NCI-H1048 (cell line): ENCODE data around the gene COL5A3.
"Not testable (repeated sequence)": the region's sequence is repeated elsewhere in the genome, so short reads cannot be mapped to it uniquely, and the experiment has no call there.

Source experiments
- DNase-seq: peaks from one replicate; lab custom pipeline; 2025; lab: John Stamatoyannopoulos, UW

COL5A3 gene

DNA sequence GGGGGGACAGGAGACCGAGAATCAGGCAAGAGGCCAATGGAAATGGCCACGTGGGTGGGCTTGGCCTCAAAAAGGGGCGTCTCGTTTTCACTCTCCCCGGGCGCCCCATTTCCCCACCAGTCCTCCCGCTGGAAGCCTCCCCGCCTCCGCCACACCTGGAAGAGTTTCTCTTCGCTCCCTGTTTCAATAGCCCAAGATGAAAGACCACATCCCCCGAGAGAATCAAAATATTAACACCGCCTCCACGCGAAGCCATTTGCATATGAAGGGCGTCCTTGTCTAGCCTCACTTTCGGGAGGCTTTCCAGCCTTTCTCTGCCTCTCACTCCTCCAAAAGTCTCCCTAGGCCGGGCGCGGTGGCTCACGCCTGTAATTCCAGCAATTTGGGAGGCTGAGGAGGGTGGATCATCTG is 73.3 kb downstream of the COL5A3 start:
- no peak for DNase-seq

DNA sequence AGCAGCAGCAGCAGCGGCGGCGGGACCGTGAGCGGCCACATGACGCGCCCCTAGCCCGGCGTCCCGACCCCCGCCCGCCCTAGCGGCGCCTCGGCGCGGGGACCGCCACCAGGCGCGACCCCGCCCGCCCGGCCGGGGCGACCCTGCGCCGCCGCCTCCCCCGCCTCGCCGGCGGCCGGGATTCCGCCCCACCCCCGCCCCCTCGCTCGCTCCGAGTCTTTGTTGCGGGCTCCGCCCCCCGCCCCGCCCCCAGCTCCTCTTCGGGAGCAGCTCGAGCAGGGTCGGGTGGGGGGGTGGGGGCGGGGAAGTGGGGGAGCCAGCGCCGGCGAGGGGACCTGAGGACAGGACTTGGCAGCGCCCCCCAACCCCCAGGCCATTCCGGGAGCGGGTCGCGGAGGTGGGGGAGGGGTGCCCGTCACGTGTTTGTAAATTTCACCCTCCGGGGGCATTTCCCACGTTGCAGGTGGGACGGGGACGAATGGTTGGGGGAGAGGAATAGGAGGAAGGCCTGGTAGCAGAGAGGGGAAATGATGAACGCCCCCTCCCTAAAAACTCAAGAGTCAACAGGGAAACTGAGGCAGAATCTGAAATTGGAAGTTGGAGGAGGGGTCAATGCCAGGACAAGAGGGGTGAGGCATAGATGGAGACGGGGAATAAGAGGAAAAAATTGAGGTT is 73.8 kb downstream of the COL5A3 start, which contains the start of gene OLFM2:
Gene OLFM2 (minus strand): TSS at position 190 of the 675 bp plus-strand sequence. CDS start 149 bp downstream, at position 41.
- peak; percentile 33 for DNase-seq

DNA sequence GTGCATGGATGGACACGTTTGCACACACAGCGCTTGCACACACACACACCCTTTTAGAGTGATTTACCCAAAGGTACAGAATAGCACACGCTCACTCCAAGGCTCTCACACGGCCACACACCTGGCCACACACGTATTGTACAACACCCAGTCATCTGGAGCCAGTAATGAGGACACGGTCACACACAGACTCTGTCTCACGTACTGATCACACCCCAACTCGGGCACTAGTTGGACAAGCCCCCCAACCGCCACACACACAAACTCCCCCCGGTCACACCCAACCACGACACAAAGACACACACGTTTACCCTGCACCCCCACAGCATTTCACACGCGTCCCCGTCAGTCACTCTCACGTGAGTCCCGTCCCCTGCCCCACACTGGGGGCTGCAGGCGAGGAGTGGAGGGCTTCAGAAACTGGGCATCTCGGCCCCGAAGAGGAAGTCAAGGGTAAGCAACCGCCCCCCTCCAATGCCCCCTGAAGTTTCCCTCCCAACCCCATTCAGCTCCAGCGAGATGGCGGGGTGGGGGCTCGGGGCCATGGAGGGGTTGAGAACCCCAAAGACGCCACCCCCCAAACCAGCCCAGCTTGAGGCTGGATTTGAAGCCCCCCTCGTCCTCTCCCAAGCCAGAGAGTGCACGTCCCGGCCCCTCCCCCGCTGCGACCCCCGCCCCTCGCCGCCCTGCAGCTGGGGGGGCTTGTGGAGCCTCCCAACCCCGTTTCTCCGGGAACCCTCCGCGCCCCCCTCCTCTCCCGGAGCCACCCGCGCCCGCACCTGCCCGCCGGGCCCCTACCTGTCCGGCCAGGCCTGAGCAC is 74.6 kb downstream of the COL5A3 start:
- no peak for DNase-seq

DNA sequence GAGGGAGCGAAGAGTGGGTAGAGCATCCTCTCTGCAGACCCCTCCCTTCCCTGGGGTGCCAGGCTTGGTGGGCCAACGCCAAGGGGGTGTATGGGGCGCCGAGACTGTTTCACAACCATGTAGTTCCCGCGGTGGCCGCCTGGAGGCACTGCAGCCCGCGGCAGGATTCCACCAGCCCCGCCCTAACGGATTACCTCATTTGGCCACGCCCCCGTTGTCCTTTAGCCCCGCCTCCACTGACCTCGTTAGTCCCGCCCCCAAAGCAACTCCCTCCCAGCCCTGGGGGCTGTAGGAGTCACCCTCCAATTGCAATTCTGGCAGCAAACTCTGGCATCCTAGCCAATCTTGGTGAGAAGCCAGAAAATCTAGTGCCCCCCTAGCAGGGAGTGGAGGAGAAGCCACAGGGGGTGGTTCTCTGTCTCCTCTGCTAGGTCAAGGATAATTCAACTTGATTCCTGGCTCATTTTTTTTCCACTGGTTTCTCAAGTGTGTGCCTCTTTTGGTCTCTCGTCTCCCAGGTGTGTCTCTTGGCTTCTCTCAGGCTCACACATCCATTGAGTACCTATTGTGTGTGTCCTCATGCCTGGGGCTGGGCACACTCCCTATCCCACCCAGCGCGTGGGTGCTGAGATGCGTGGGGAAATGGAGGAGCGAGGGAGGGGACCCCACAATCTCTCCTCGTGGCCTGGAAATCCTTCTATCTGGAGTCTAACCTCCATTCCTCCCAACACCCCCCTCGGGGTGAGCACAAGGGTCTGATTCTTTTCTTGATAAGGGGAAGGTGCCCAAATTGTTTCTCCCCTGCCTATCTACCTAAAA is 76.0 kb downstream of the COL5A3 start:
- DNase-seq, result peak; percentile 65

DNA sequence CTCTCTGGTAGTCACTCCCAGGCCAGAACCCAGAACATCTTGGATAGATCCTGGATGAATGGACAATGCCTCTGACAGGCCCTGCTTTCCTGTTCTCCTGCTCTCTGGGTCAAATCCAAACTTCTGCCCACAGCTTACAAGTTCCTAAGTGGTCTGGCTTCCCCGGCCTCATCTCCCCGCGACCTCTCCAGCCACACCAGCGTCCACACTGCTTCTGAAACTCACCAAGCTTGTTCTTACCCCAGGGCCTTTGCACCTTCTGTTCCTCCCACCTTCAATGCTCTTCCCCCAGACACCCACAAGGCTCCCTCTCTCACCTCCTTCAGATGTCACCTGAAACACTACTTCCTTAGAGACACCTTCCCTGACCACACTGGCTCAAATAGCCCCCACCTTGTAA is 77.5 kb downstream of the COL5A3 start:
- DNase-seq, result no peak

DNA sequence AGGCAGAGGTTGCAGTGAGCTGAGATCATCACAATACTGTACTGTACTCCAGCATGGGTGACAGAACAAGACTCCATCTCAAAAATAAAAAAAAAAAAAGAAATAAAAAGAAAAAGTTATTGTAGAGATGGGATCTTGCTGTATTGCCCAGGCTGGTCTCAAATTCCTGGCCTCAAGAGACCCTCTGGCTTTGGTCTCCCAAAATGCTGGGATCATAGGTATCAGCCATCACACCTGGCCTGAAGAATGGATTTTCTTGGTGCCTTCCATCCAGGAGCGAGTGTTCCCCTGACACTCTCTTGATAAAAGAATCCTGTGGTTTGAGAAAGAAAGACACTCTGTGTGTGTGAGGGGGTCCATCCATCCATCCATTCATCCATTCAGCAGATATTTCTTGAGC is 78.7 kb downstream of the COL5A3 start:
- no peak for DNase-seq

DNA sequence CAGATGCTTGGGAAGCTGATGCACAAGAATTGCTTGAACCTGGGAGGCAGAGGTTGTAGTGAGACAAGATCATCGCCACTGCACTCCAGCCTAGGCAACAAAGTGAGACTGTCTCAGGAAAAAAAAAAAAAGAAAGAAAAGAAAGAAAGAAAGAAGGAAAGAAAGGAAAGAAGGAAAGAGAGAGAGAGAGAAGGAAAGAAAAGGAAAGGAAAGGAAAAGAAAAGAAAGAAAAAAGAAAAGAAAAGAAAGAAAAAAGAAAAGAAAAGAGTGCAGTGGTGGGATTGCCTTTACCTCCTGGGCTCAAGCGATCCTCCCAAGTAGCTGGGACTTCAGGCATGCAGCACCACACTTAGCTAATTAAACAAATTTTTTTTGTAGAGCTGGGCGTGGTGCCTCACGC is 86.9 kb downstream of the COL5A3 start:
- no peak for DNase-seq

DNA sequence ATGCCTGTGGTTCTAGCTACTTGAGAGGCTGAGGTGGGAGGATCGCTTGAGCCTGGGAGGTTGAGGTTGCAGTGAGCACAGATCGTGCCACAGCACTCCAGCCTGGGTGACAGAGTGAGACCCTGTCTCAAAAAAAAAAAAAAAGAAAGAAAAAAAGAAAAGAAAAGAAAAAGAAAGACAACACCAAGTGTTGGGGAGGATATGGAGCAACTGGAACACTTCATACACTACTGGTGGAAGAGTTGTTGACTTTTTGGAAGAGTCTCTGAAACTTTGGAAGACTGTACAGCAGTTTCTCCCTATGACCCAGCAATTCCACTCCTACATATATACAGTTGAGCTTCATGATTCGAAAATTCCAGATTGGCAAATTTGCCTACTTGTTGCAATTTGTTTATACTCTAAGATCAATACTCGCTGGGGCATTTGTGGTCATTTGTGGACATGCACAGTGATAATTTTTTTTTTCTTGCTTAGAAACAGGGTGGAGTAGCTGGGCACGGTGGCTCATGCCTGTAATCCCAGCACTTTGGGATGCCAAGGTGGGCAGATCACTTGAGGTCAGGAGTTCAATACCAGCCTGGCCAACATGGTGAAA is 87.4 kb downstream of the COL5A3 start:
- not testable (repeated sequence) for DNase-seq

DNA sequence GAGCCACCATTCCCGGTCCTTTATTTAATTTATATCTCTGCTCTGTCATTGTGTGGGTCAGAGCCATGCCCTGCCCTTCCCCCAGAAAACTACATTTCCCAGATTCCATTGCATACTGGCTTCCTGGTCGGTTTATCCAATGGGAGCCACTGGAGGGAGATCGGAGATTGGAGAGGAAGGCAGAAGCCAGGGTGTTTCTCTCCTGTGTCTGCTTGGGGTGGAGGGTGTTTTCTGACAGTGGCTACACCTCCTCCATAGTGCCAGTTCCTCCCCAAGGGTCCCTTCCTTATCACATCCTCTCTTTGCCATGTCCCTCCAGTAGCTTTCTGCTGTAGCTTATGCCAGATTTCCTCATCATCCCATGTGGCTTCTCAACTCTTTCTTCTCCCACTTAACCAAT is 93.0 kb downstream of the COL5A3 start:
- DNase-seq, result no peak

DNA sequence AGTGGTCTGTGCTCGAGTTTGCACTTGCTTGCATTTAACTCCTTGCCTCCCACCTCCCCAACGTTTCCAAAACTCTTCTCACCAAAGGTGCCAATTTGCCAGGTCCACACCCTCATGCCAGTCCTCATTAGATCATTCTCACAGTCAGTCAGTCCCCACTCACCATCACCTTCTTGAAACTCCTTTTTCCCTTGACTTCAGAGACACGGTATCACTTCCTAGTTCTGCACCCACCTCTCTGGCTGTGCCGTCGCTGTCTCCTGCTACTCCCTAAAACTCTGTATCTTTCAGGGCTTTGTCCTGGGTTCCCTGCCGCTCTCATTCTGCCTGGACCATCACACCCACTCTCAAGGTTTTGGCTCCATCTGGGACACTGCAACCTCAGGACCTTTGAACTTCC is 93.6 kb downstream of the COL5A3 start:
- DNase-seq, result no peak

DNA sequence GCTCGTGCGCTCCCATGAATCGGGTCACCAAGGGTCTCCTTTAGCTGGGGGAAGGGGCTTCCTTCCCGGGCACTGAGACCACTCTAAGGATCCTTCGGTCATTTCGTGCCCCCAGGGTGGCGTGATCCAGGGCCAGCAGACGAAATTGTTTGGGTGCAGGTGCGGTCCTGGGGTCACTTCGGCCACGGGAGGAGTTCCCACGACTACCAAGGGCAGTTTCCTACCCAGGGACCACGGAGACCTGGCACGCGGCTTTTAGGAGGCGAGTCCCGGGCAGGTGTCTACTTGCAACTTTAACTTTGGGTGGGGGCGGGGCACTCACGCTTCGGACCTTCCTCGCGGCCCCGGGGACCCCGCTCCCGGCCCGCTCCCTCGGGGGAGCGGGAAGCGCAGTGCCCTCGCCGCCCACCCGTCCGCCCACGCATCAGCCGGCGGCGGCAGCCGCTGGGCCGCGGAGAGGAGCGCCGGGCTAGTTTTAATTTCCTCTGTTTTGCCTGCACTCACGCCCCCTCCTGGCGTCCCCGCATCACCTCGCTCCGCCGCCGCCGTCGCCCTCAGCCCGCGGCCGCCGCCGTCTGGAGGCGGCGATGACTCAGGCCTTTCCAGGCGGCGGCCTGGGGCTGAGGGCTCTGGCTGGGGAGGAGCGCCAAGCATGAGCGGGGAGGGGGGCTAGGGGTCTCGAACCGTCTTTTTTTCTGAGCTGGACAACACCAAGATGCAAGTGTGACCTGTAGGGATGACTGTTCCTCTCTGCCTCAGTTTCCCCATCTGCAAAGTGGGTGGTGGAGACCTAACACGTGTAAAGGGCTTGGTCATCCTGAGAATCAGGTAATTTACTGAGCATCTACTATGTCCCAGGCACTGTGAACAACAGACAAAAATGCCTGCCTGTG is 95.7 kb downstream of the COL5A3 start:
- DNase-seq, result peak; percentile 66

DNA sequence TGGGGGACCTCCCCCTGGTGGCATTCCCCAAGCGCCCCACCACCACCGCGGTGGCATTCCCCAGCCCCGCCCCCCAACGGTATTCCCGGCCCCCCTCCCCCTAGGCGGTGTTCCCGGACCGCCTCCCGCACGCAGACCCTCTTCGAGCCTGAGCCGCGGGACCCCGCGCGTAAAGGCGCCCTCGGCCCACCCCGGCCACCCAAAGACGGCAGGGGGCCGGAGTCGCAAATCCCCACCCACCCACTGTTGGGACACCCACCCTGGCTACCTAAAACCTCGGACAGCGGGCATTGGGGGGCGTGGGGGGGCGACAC is 96.3 kb downstream of the COL5A3 start:
- DNase-seq, result no peak

DNA sequence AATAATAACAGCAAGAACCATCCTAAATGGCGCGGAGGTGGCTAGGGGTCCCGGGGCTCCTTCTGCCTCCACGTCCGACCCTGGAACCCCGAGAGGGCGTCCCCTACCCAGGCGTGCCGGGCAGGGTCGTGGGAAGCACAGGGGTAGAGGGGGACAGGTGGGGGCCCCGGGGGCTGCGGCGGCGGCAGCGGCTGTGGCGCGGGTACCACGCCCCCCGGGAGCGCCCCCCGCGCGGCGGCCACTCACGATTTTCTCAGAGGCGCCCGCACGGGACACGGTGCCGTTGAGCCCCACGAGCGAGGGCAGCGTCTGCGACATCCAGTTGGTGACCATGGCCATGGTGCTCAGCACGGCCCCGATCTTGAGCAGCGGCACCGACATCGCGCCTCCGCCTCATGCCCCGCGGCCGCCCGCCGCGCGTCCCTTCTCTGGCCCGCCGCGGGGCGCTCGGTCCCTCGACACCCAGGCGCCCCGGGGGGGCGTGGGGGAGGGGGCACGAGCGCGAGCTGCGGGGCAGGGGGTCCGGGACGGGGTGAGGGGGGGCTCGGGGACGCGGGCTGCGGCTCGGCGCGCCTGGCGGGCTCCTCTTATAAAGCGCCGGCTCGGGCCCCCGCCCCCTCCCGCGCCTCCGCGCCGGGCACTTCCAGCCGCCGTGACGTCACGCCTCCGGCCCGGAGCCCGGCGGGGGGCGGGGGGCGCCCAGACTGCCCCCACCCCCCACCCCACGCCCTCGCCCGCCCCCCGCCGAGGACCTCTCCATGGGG is 96.9 kb downstream of the COL5A3 start:
- DNase-seq, result no peak

DNA sequence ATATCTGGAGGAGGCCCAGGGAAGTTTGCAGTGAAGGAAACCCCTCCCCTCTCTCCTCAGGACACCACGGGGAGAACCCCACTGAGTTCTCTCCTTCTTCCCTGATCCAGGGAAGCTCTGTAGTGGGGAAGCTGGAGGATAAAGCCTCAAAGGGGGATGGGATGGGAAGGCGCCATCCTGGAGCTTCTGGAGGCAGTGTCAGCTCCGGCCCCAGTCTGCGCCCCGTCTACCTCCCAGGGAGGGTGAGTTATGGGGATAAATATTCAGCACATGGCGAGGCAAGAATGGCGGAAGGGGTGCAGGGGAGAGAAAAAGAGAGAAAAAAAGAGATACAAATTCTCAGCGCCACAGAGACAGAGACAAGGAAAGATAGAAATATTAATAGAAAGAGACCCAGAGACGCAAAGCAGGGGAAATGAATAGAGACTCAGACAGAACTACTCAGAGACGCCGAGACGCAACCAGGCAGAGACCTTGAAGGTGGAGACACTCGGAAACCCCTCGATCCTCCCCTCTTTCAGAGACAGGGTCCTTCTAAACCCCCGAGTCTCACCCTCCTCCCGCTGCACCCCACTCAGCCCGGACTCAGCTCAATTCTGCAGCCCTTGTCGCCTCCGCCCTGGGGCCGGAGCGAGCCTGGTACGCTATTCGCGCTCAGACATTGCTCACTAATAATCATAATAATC is 97.6 kb downstream of the COL5A3 start:
- no peak for DNase-seq

DNA sequence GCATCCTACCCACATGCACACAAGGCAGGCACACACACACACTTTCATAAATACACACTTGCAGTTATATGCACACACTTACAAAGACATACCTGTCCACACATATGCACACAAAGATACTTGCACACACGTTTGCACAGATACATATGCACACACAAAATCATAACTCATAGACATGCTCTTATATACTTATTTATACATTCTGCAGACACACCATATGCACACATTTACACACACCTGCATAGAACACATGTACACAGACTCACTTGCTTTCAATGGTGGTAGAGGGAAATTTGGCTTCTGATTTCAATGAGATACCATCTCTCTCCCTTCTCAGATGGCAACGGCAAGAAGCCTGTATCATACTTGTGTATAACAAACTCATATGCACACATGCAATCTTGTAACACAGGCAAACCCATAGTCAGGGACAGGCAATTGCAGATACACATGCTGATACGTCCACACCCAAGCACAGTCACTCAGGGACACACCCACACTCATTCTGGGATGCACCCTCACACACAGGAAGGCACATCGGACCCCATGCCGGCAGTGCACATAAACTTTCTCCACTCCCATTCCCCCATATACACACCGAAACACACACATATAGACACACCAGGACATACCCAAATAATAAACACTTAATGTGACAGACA is 98.6 kb downstream of the COL5A3 start:
- DNase-seq, result no peak

DNA sequence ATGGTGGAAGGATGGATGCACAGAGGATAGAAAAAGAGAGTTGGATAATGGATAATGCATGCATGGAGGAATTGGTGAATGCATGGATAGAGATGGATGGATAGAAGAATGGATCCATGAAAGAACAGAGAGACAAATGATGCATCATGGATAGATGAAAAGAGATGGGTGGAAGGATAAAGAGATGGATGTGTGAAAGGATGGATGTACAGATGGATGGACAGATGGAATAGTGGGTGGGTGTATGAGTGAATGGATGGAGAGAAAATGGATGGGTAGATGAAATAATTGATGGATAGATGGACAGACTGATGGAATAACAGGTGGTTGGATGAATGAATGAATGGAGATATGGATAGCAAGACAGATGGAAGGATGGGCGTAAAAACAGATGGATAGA is 99.7 kb downstream of the COL5A3 start:
- DNase-seq, result no peak
